ENCODE data around the gene KIAA0586. TPM values are rescaled to one million over a fixed set of nuclear protein-coding genes. Genes with fewer than 3 reads are reported as not detected.

Gene KIAA0586
- polyA plus RNA-seq, 1 of the 3 experiments (the other 2 are of a cell fraction), result 7.5 TPM

DNA sequence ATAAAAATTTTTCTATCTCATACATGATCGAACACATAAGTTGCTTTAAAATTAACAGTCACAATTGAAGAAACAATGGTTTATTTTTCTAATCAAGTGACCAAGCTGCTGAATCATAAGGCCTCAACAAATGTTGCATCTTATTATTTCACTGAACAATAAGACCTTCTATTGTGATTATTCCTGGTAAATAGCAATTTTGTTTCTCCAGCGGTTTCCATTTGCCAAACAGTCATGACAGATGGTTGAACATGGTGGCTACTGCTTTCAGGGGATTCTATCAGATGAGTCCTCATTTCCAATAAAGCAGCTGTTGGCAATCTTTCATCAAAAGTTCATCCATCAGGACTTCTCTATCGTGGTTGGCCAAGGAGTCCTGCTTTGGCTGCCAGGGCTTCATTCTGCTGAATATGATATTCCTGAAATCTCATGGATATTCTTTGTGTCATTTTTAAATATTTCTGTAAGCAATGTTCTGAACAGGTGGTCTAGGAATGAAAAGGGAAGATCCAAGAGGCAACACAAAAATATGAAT is 18.8 kb upstream of the KIAA0586 start:
- H3K79me2 ChIP-seq (ENCODE audit: insufficient read depth), result peaks cover 4% of the 10 kb centered on the region; the same call in 1 of the 2 replicates
- DNase-seq, result no peak
- H3F3A ChIP-seq (replicated peaks; ENCODE audit: insufficient read depth), result no peaks in the 10 kb centered on the region
- H3K27ac ChIP-seq (ENCODE audit: low read depth in 2 of 2, low read length in 1 of 2), result no peak overlapping the region
- H3K4me1 ChIP-seq (ENCODE audit: control insufficient read depth in 1 of 2, insufficient read depth in 2 of 2, low read depth in 1 of 2, low read length in 1 of 2), result no peaks in the 10 kb centered on the region
- H3K4me3 ChIP-seq (ENCODE audit: low read depth in 2 of 2, low read length in 1 of 2), result no peak overlapping the region
- no peak overlapping the region for H3K4me2 ChIP-seq
- 97% methylated on average over 3 of the region's 3 CpGs for WGBS (ENCODE audit: low lambda C conversion rate)
- no peaks in the 10 kb centered on the region for H3K9me2 ChIP-seq
- H3K9ac ChIP-seq, result no peak overlapping the region
- no peak overlapping the region for H2AFZ ChIP-seq (ENCODE audit: low read depth)
- ChIA-PET CTCF (interaction anchor here (2.6 kb wide), 1 partner anchor 13 kb away, joined by 11 read pairs; the partner anchor contains the start of gene TOMM20L), POLR2A (no interaction called here)
- H3K36me3 ChIP-seq (replicated peaks in 1 of 2; ENCODE audit: control insufficient read depth in 1 of 2, insufficient read depth in 2 of 2, low read length in 1 of 2), result peaks cover 25 to 51% of the 10 kb centered on the region in 2 experiments
- no peaks in the 10 kb centered on the region for H3K27me3 ChIP-seq (ENCODE audit: insufficient read depth)
- TF ChIP-seq GABPA (IDR thresholded peaks at IDR 0.05; ENCODE audit: low read depth), result no peak
- no peak for TF ChIP-seq POLR2AphosphoS5 (IDR thresholded peaks at IDR 0.05; ENCODE audit: low read depth, low read length)
- no peak for TF ChIP-seq TEAD4 (IDR thresholded peaks at IDR 0.05; ENCODE audit: borderline replicate concordance, insufficient read depth)
- TF ChIP-seq, protein P1, sequence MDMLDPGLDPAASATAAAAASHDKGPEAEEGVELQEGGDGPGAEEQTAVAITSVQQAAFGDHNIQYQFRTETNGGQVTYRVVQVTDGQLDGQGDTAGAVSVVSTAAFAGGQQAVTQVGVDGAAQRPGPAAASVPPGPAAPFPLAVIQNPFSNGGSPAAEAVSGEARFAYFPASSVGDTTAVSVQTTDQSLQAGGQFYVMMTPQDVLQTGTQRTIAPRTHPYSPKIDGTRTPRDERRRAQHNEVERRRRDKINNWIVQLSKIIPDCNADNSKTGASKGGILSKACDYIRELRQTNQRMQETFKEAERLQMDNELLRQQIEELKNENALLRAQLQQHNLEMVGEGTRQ (IDR thresholded peaks at IDR 0.05; ENCODE audit: borderline replicate concordance, low read depth, low read length), result no peak
- TF ChIP-seq, protein P2, sequence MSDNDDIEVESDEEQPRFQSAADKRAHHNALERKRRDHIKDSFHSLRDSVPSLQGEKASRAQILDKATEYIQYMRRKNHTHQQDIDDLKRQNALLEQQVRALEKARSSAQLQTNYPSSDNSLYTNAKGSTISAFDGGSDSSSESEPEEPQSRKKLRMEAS (IDR thresholded peaks at IDR 0.05; ENCODE audit: low read depth), result no peak
- no peak for TF ChIP-seq RFX5 (IDR thresholded peaks at IDR 0.05; ENCODE audit: low read length)
- no peak for TF ChIP-seq TCF12 (IDR thresholded peaks at IDR 0.05)
- no peak for TF ChIP-seq RXRA (IDR thresholded peaks at IDR 0.05; ENCODE audit: borderline replicate concordance, low read depth)
- no peak for TF ChIP-seq SMC3 (IDR thresholded peaks at IDR 0.05; ENCODE audit: low read depth, low read length)
- TF ChIP-seq FOXM1 (IDR thresholded peaks at IDR 0.05; ENCODE audit: low read depth), result no peak
- TF ChIP-seq, protein P3, sequence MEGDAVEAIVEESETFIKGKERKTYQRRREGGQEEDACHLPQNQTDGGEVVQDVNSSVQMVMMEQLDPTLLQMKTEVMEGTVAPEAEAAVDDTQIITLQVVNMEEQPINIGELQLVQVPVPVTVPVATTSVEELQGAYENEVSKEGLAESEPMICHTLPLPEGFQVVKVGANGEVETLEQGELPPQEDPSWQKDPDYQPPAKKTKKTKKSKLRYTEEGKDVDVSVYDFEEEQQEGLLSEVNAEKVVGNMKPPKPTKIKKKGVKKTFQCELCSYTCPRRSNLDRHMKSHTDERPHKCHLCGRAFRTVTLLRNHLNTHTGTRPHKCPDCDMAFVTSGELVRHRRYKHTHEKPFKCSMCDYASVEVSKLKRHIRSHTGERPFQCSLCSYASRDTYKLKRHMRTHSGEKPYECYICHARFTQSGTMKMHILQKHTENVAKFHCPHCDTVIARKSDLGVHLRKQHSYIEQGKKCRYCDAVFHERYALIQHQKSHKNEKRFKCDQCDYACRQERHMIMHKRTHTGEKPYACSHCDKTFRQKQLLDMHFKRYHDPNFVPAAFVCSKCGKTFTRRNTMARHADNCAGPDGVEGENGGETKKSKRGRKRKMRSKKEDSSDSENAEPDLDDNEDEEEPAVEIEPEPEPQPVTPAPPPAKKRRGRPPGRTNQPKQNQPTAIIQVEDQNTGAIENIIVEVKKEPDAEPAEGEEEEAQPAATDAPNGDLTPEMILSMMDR (IDR thresholded peaks at IDR 0.05), result no peak
- TF ChIP-seq MXI1 (IDR thresholded peaks at IDR 0.05; ENCODE audit: low read depth, low read length), result no peak
- TF ChIP-seq, protein P4, sequence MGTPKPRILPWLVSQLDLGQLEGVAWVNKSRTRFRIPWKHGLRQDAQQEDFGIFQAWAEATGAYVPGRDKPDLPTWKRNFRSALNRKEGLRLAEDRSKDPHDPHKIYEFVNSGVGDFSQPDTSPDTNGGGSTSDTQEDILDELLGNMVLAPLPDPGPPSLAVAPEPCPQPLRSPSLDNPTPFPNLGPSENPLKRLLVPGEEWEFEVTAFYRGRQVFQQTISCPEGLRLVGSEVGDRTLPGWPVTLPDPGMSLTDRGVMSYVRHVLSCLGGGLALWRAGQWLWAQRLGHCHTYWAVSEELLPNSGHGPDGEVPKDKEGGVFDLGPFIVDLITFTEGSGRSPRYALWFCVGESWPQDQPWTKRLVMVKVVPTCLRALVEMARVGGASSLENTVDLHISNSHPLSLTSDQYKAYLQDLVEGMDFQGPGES (IDR thresholded peaks at IDR 0.05; ENCODE audit: low read depth, low read length), result no peak
- TF ChIP-seq ELF1 (IDR thresholded peaks at IDR 0.05), result no peak
- TF ChIP-seq, protein P5, sequence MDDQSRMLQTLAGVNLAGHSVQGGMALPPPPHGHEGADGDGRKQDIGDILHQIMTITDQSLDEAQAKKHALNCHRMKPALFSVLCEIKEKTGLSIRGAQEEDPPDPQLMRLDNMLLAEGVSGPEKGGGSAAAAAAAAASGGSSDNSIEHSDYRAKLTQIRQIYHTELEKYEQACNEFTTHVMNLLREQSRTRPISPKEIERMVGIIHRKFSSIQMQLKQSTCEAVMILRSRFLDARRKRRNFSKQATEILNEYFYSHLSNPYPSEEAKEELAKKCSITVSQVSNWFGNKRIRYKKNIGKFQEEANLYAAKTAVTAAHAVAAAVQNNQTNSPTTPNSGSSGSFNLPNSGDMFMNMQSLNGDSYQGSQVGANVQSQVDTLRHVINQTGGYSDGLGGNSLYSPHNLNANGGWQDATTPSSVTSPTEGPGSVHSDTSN (IDR thresholded peaks at IDR 0.05), result no peak
- TF ChIP-seq, protein P6, sequence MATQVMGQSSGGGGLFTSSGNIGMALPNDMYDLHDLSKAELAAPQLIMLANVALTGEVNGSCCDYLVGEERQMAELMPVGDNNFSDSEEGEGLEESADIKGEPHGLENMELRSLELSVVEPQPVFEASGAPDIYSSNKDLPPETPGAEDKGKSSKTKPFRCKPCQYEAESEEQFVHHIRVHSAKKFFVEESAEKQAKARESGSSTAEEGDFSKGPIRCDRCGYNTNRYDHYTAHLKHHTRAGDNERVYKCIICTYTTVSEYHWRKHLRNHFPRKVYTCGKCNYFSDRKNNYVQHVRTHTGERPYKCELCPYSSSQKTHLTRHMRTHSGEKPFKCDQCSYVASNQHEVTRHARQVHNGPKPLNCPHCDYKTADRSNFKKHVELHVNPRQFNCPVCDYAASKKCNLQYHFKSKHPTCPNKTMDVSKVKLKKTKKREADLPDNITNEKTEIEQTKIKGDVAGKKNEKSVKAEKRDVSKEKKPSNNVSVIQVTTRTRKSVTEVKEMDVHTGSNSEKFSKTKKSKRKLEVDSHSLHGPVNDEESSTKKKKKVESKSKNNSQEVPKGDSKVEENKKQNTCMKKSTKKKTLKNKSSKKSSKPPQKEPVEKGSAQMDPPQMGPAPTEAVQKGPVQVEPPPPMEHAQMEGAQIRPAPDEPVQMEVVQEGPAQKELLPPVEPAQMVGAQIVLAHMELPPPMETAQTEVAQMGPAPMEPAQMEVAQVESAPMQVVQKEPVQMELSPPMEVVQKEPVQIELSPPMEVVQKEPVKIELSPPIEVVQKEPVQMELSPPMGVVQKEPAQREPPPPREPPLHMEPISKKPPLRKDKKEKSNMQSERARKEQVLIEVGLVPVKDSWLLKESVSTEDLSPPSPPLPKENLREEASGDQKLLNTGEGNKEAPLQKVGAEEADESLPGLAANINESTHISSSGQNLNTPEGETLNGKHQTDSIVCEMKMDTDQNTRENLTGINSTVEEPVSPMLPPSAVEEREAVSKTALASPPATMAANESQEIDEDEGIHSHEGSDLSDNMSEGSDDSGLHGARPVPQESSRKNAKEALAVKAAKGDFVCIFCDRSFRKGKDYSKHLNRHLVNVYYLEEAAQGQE (IDR thresholded peaks at IDR 0.05; ENCODE audit: low read depth, low read length), result no peak
- TF ChIP-seq NFIC (IDR thresholded peaks at IDR 0.05; ENCODE audit: borderline replicate concordance), result no peak
- TF ChIP-seq SIN3A (IDR thresholded peaks at IDR 0.05; ENCODE audit: borderline replicate concordance, low read depth, low read length), result no peak
- no peaks in the 10 kb centered on the region for H4K20me1 ChIP-seq (ENCODE audit: insufficient read depth)
- no peaks in the 10 kb centered on the region for H3K9me3 ChIP-seq
